Activated effector memory CD4-positive, alpha-beta T cell treated with anti-CD3 and anti-CD28 coated beads, Interleukin-2, amount 50 U/mL, for 16 hours (primary cell): ENCODE data around the gene AP3B2.
A peak's percentile ranks its signal among the peaks of the same experiment; 100 is the strongest.
"Not testable (repeated sequence)": the region's sequence is repeated elsewhere in the genome, so short reads cannot be mapped to it uniquely, and the experiment has no call there.

Source experiments
- DNase-seq: peaks from one replicate; pipeline ENCODE4 v3.0.0-alpha.2; 2020

AP3B2 gene

GRCh38 chr15:82648257-82649103 lies 61.2 kb downstream of the AP3B2 start:
- no peak for DNase-seq

- DNase-seq: peak; percentile 78
Observed at GRCh38 chr15:82647835-82648256, 61.8 kb downstream of the AP3B2 start.

- peak; percentile 78 for DNase-seq
Observed at GRCh38 chr15:82647045-82647834, 62.4 kb downstream of the AP3B2 start, which contains the start of gene CPEB1. Gene CPEB1 (minus strand): TSS chr15:82647363. CDS start chr15:82628459, 18,904 bp downstream.

GRCh38 chr15:82646250-82647044 lies 63.2 kb downstream of the AP3B2 start:
- no peak for DNase-seq

- DNase-seq: not testable (repeated sequence)
Observed at GRCh38 chr15:82644967-82645852, 64.5 kb downstream of the AP3B2 start.

GRCh38 chr15:82643992-82644391 lies 65.7 kb downstream of the AP3B2 start:
- no peak for DNase-seq

GRCh38 chr15:82642656-82643055 lies 67.0 kb downstream of the AP3B2 start:
- DNase-seq: no peak

GRCh38 chr15:82641129-82641798 lies 68.4 kb downstream of the AP3B2 start:
- DNase-seq: no peak

GRCh38 chr15:82640672-82641071 lies 69.0 kb downstream of the AP3B2 start:
- DNase-seq: no peak

- DNase-seq: no peak
Observed at GRCh38 chr15:82635798-82636197, 73.9 kb downstream of the AP3B2 start.

GRCh38 chr15:82630033-82630432 lies 79.6 kb downstream of the AP3B2 start:
- no peak for DNase-seq

- no peak for DNase-seq
Observed at GRCh38 chr15:82625136-82625535, 84.5 kb downstream of the AP3B2 start.

GRCh38 chr15:82624438-82624837 lies 85.2 kb downstream of the AP3B2 start:
- DNase-seq: no peak

GRCh38 chr15:82624008-82624407 lies 85.7 kb downstream of the AP3B2 start:
- no peak for DNase-seq

- no peak for DNase-seq
Observed at GRCh38 chr15:82621970-82622369, 87.7 kb downstream of the AP3B2 start.

GRCh38 chr15:82613747-82614146 lies 95.9 kb downstream of the AP3B2 start:
- DNase-seq: no peak

GRCh38 chr15:82611348-82611747 lies 98.3 kb downstream of the AP3B2 start:
- no peak for DNase-seq
